GM23338 (cell line): ENCODE measurements around the gene PRTN3. TPM values are rescaled to one million over a fixed set of nuclear protein-coding genes. Genes with fewer than 3 reads are reported as not detected.

Experiments
- ATAC-seq: fragments of 200-7000 bp; cut with Tn5 transposase; 3 replicates; pipeline ENCODE4 v1.9.1; 2020
- DNase-seq: peaks from one replicate; pipeline ENCODE4 v3.0.0-alpha.2; 2015; ENCODE audit warnings: low spot score
- H2AFZ ChIP-seq: fragments of 200-600 bp; sonication (generic); 2 replicates; pipeline ENCODE4 v1.8.0; 2016; ENCODE audit warnings: antibody characterized with exemption, mild to moderate bottlenecking, moderate library complexity
- H3F3A ChIP-seq: fragments of 200-600 bp; sonication (generic); replicated peaks from 2 replicates; pipeline ENCODE4 v1.8.0; 2017; ENCODE audit warnings: antibody characterized with exemption, mixed run types, low read depth
- H3K27ac ChIP-seq: fragments of 200-600 bp; sonication (generic); 2 replicates; pipeline ENCODE4 v1.6.1; 2016; ENCODE audit warnings: low read depth
- H3K27me3 ChIP-seq: fragments of 200-600 bp; sonication (generic); 2 replicates; pipeline ENCODE4 v1.8.0; 2016; ENCODE audit warnings: mild to moderate bottlenecking, mixed run types, moderate library complexity; ENCODE audit not compliant: insufficient read depth
- H3K36me3 ChIP-seq: fragments of 200-600 bp; sonication (generic); 2 replicates; pipeline ENCODE4 v1.8.0; 2016; ENCODE audit warnings: mild to moderate bottlenecking; ENCODE audit not compliant: insufficient read depth
- H3K4me1 ChIP-seq: fragments of 200-600 bp; sonication (generic); 2 replicates; pipeline ENCODE4 v1.8.0; 2016; ENCODE audit warnings: mild to moderate bottlenecking, moderate library complexity; ENCODE audit not compliant: insufficient read depth
- H3K4me2 ChIP-seq: fragments of 200-600 bp; sonication (generic); 2 replicates; pipeline ENCODE4 v1.7.1; 2017; ENCODE audit warnings: mixed run types
- H3K4me3 ChIP-seq: fragments of 200-600 bp; sonication (generic); 2 replicates; pipeline ENCODE4 v1.6.1; 2016; ENCODE audit warnings: mixed run types
- H3K79me2 ChIP-seq: fragments of 200-600 bp; sonication (generic); replicated peaks from 2 replicates; pipeline ENCODE4 v1.8.0; 2017; ENCODE audit warnings: mild to moderate bottlenecking; ENCODE audit not compliant: insufficient read depth
- H3K9me2 ChIP-seq: fragments of 200-600 bp; sonication (generic); 2 replicates; pipeline ENCODE4 v1.8.0; 2017; ENCODE audit not compliant: insufficient read depth
- H4K20me1 ChIP-seq: fragments of 200-600 bp; sonication (generic); replicated peaks from 2 replicates; pipeline ENCODE4 v1.8.0; 2017; ENCODE audit warnings: mild to moderate bottlenecking; ENCODE audit not compliant: insufficient read depth
- H3K27ac Mint-ChIP-seq: 2 replicates; pipeline ENCODE4 v1.8.0; 2020; ENCODE audit warnings: inconsistent platforms, mild to moderate bottlenecking, moderate library complexity, mixed read lengths
- H3K27me3 Mint-ChIP-seq: 3 replicates; pipeline ENCODE4 v1.8.0; 2022; ENCODE audit warnings: low read depth, mild to moderate bottlenecking, moderate library complexity, mixed read lengths, inconsistent platforms; ENCODE audit not compliant: insufficient read depth, poor library complexity
- H3K36me3 Mint-ChIP-seq: 3 replicates; pipeline ENCODE4 v1.8.0; 2021; ENCODE audit warnings: low read depth, mild to moderate bottlenecking, inconsistent platforms, moderate library complexity, mixed read lengths
- H3K4me1 Mint-ChIP-seq: 3 replicates; pipeline ENCODE4 v1.8.0; 2020; ENCODE audit warnings: mild to moderate bottlenecking, inconsistent platforms, mixed read lengths
- H3K4me3 Mint-ChIP-seq: 3 replicates; pipeline ENCODE4 v1.8.0; 2021; ENCODE audit warnings: moderate library complexity, mild to moderate bottlenecking, inconsistent platforms, mixed read lengths
- H3K9me3 Mint-ChIP-seq: 3 replicates; pipeline ENCODE4 v1.8.0; 2020; ENCODE audit warnings: moderate library complexity, mild to moderate bottlenecking, inconsistent platforms, mixed read lengths
- CREB1 ChIP-seq: fragments of 250-450 bp; sonication (Bioruptor Pico); IDR thresholded peaks from 2 replicates; pipeline ENCODE4 v1.5.0; 2020; ENCODE audit warnings: low read depth, mild to moderate bottlenecking, moderate library complexity
- CTCF ChIP-seq, 2 experiments: fragments of 200-600 bp in 1 of 2; sonication (generic) in 1 of 2; conservative IDR thresholded peaks; 2 replicates each; pipeline versions ENCODE4 v1.5.1 to v1.6.1; 2016 to 2017; ENCODE audit warnings: antibody characterized with exemption in 2 of 2, low read depth in 2 of 2, mild to moderate bottlenecking in 2 of 2, moderate library complexity in 1 of 2
- EZH2 ChIP-seq: fragments of 200-600 bp; sonication (generic); IDR thresholded peaks from one replicate; pipeline ENCODE4 v1.8.0; 2017; ENCODE audit warnings: antibody characterized with exemption, mild to moderate bottlenecking, low read depth; ENCODE audit not compliant: unreplicated experiment
- EZH2phosphoT487 ChIP-seq: fragments of 200-600 bp; sonication (generic); IDR thresholded peaks from one replicate; pipeline ENCODE4 v1.8.1; 2018; ENCODE audit warnings: antibody characterized with exemption; ENCODE audit not compliant: unreplicated experiment
- JUNB ChIP-seq: IDR thresholded peaks from one replicate; pipeline ENCODE4 v1.6.1; 2016; ENCODE audit warnings: antibody characterized with exemption; ENCODE audit not compliant: unreplicated experiment
- POLR2AphosphoS5 ChIP-seq: IDR thresholded peaks from 2 replicates; pipeline ENCODE4 v1.6.1; 2016; ENCODE audit warnings: antibody characterized with exemption, low read depth
- REST ChIP-seq: IDR thresholded peaks from one replicate; pipeline ENCODE4 v1.6.1; 2018; ENCODE audit warnings: antibody characterized with exemption; ENCODE audit not compliant: unreplicated experiment
- STAT1 ChIP-seq: IDR thresholded peaks from one replicate; pipeline ENCODE4 v1.6.1; 2016; ENCODE audit warnings: antibody characterized with exemption; ENCODE audit not compliant: unreplicated experiment
- ZNF114 ChIP-seq: fragments of 250-450 bp; sonication (Bioruptor Pico); IDR thresholded peaks from 2 replicates; pipeline ENCODE4 v1.5.0; 2020; ENCODE audit warnings: mild to moderate bottlenecking, moderate library complexity
- ZNF331 ChIP-seq: fragments of 250-450 bp; sonication (Bioruptor Pico); IDR thresholded peaks from 2 replicates; pipeline ENCODE4 v1.5.0; 2020; ENCODE audit warnings: low read depth, mild to moderate bottlenecking, moderate library complexity
- polyA plus RNA-seq: library from polyadenylated mRNA; unstranded; fragments of >200 nt; fragmentation: Nextera tagmentation; extraction: Ambion mirVana; gene quantifications from 2 replicates; pipeline ENCODE4 v1.2.1, GENCODE V29; 2016
- total RNA-seq: library from RNA; depleted of rRNA; stranded (reverse); fragments of >200 nt; shearing (Covaris generic); gene quantifications from 2 replicates; pipeline ENCODE4 v1.2.3, GENCODE V29; 2014
- TF ChIP-seq, protein P1 (sequence below): fragments of 250-450 bp; sonication (Bioruptor Pico); IDR thresholded peaks from 2 replicates; pipeline ENCODE4 v1.5.0; 2020; ENCODE audit warnings: mild to moderate bottlenecking, moderate library complexity
- TF ChIP-seq, protein P2 (sequence below): IDR thresholded peaks from 2 replicates; pipeline ENCODE4 v1.6.1; 2016; ENCODE audit warnings: antibody characterized with exemption

Gene PRTN3
- total and polyA plus RNA-seq, 2 experiments from 2014 or later, result 0.21 to 0.68 TPM

- peaks cover 10% of the 10 kb centered on the region for H3K36me3 Mint-ChIP-seq
- ATAC-seq, result peak; percentile 85
- peaks cover 3% of the 10 kb centered on the region; the same call in 1 of the 3 replicates for H3K9me3 Mint-ChIP-seq
- TF ChIP-seq CREB1 (CRISPR knock-in tag) (no peak), ZNF114 (CRISPR knock-in tag) (no peak; the same call in 1 of the 2 replicates), EZH2 (no peak), STAT1 (no peak), POLR2AphosphoS5 (peak; percentile 72), ZNF331 (no peak), EZH2phosphoT487 (no peak), CTCF (conservative IDR thresholded peaks at IDR 0.05; ENCODE audit: low read depth in 2 of 2) (no peak), JUNB (no peak), REST (no peak)
- TF ChIP-seq, protein P1, sequence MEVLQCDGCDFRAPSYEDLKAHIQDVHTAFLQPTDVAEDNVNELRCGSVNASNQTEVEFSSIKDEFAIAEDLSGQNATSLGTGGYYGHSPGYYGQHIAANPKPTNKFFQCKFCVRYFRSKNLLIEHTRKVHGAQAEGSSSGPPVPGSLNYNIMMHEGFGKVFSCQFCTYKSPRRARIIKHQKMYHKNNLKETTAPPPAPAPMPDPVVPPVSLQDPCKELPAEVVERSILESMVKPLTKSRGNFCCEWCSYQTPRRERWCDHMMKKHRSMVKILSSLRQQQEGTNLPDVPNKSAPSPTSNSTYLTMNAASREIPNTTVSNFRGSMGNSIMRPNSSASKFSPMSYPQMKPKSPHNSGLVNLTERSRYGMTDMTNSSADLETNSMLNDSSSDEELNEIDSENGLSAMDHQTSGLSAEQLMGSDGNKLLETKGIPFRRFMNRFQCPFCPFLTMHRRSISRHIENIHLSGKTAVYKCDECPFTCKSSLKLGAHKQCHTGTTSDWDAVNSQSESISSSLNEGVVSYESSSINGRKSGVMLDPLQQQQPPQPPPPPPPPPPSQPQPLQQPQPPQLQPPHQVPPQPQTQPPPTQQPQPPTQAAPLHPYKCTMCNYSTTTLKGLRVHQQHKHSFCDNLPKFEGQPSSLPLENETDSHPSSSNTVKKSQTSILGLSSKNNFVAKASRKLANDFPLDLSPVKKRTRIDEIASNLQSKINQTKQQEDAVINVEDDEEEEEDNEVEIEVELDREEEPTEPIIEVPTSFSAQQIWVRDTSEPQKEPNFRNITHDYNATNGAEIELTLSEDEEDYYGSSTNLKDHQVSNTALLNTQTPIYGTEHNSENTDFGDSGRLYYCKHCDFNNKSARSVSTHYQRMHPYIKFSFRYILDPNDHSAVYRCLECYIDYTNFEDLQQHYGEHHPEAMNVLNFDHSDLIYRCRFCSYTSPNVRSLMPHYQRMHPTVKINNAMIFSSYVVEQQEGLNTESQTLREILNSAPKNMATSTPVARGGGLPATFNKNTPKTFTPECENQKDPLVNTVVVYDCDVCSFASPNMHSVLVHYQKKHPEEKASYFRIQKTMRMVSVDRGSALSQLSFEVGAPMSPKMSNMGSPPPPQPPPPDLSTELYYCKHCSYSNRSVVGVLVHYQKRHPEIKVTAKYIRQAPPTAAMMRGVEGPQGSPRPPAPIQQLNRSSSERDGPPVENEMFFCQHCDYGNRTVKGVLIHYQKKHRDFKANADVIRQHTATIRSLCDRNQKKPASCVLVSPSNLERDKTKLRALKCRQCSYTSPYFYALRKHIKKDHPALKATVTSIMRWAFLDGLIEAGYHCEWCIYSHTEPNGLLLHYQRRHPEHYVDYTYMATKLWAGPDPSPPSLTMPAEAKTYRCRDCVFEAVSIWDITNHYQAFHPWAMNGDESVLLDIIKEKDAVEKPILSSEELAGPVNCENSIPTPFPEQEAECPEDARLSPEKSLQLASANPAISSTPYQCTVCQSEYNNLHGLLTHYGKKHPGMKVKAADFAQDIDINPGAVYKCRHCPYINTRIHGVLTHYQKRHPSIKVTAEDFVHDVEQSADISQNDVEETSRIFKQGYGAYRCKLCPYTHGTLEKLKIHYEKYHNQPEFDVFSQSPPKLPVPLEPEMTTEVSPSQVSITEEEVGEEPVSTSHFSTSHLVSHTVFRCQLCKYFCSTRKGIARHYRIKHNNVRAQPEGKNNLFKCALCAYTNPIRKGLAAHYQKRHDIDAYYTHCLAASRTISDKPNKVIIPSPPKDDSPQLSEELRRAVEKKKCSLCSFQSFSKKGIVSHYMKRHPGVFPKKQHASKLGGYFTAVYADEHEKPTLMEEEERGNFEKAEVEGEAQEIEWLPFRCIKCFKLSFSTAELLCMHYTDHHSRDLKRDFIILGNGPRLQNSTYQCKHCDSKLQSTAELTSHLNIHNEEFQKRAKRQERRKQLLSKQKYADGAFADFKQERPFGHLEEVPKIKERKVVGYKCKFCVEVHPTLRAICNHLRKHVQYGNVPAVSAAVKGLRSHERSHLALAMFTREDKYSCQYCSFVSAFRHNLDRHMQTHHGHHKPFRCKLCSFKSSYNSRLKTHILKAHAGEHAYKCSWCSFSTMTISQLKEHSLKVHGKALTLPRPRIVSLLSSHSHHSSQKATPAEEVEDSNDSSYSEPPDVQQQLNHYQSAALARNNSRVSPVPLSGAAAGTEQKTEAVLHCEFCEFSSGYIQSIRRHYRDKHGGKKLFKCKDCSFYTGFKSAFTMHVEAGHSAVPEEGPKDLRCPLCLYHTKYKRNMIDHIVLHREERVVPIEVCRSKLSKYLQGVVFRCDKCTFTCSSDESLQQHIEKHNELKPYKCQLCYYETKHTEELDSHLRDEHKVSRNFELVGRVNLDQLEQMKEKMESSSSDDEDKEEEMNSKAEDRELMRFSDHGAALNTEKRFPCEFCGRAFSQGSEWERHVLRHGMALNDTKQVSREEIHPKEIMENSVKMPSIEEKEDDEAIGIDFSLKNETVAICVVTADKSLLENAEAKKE (CRISPR knock-in tag), result no peak
- TF ChIP-seq, protein P2, sequence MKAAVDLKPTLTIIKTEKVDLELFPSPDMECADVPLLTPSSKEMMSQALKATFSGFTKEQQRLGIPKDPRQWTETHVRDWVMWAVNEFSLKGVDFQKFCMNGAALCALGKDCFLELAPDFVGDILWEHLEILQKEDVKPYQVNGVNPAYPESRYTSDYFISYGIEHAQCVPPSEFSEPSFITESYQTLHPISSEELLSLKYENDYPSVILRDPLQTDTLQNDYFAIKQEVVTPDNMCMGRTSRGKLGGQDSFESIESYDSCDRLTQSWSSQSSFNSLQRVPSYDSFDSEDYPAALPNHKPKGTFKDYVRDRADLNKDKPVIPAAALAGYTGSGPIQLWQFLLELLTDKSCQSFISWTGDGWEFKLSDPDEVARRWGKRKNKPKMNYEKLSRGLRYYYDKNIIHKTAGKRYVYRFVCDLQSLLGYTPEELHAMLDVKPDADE, result peak; percentile 48
- Histone ChIP-seq H3F3A (peaks cover 3% of the 10 kb centered on the region; the same call in 1 of the 2 replicates), H3K36me3 (no peaks in the 10 kb centered on the region), H3K9me2 (no peaks in the 10 kb centered on the region), H3K4me2 (peak within 1 kb of the TSS; percentile 86), H2AFZ (no peak within 1 kb of the TSS), H3K27me3 (no peaks in the 10 kb centered on the region), H3K79me2 (no peaks in the 10 kb centered on the region; the same call in 1 of the 2 replicates), H3K4me1 (no peaks in the 10 kb centered on the region), H3K27ac (peak within 1 kb of the TSS; percentile 85), H4K20me1 (no peaks in the 10 kb centered on the region; the same call in 1 of the 2 replicates), H3K4me3 (peak within 1 kb of the TSS; percentile 76)
- H3K27ac Mint-ChIP-seq, result peak within 1 kb of the TSS; percentile 100
- DNase-seq, result peak; percentile 97
- peak within 1 kb of the TSS; percentile 82 for H3K4me3 Mint-ChIP-seq
- H3K4me1 Mint-ChIP-seq, result no peaks in the 10 kb centered on the region; the same call in 2 of the 3 replicates
- H3K27me3 Mint-ChIP-seq, result peaks cover 22% of the 10 kb centered on the region
Observed at GRCh38 chr19:892894-893689, 52.3 kb downstream of the PRTN3 start, which contains the start of the genes MED16 and RNU6-9. Gene MED16, minus strand, starts transcription at chr19:893187. Its CDS starts 2,056 bp downstream, at chr19:891131. Gene RNU6-9, plus strand, starts transcription at chr19:893484.
